OCI-LY3 (cell line): ENCODE data around the gene INPP5E.

Experiments
- H2AFZ ChIP-seq: fragments of 200-600, 300-600 bp; shearing (Covaris generic); 2 replicates; pipeline ENCODE4 v1.6.0; 2014; ENCODE audit warnings: antibody characterized with exemption, low read depth, low read length
- H3K27ac ChIP-seq: fragments of 200-600, 300-600 bp; sonication (generic); 2 replicates; pipeline ENCODE4 v1.5.1; 2014; ENCODE audit warnings: mild to moderate bottlenecking, low read length, moderate library complexity, mixed read lengths
- H3K27me3 ChIP-seq: fragments of 200-600, 300-600 bp; sonication (generic); 2 replicates; pipeline ENCODE4 v1.6.1; 2014; ENCODE audit warnings: low read depth, low read length, mixed read lengths
- H3K36me3 ChIP-seq: fragments of 200-600, 300-600 bp; sonication (generic); replicated peaks from 2 replicates; pipeline ENCODE3; 2014; ENCODE audit warnings: low read depth, low read length, mixed read lengths
- H3K4me1 ChIP-seq: fragments of 300-600, 200-600 bp; sonication (generic); 2 replicates; pipeline ENCODE4 v1.6.1; 2014; ENCODE audit warnings: low read length, mixed read lengths
- H3K4me2 ChIP-seq: fragments of 200-600, 300-600 bp; sonication (generic); 2 replicates; pipeline ENCODE4 v1.6.1; 2014; ENCODE audit warnings: low read length, mixed read lengths
- H3K4me3 ChIP-seq: fragments of 300-600, 200-600 bp; sonication (generic); 2 replicates; pipeline ENCODE4 v1.5.1; 2014; ENCODE audit warnings: antibody characterized with exemption, mild to moderate bottlenecking, low read length, moderate library complexity
- H3K79me2 ChIP-seq: fragments of 300-600, 200-600 bp; shearing (Covaris generic); 2 replicates; pipeline ENCODE4 v1.6.1; 2014; ENCODE audit warnings: mild to moderate bottlenecking, low read length, mixed read lengths
- H3K9ac ChIP-seq: fragments of 300-600, 200-600 bp; shearing (Covaris generic); 2 replicates; pipeline ENCODE4 v1.6.0; 2014; ENCODE audit warnings: mild to moderate bottlenecking, low read length, moderate library complexity
- H3K9me3 ChIP-seq: fragments of 200-600, 300-600 bp; shearing (Covaris generic); 2 replicates; pipeline ENCODE4 v1.6.1; 2014; ENCODE audit warnings: low read length, mixed read lengths; ENCODE audit not compliant: insufficient read depth
- H4K20me1 ChIP-seq: fragments of 200-600, 300-600 bp; sonication (generic); 2 replicates; pipeline ENCODE4 v1.6.1; 2016; ENCODE audit warnings: low read length, mixed read lengths; ENCODE audit not compliant: insufficient read depth
- EZH2phosphoT487 ChIP-seq: fragments of 200-600 bp; shearing (Covaris generic); IDR thresholded peaks from 2 replicates; pipeline ENCODE4 v1.6.1; 2018; ENCODE audit warnings: antibody characterized with exemption, mixed run types, low read depth
- TF ChIP-seq, protein P1 (sequence below): fragments of 200-600, 300-600 bp; sonication (generic); IDR thresholded peaks from 2 replicates; pipeline ENCODE4 v1.5.1; 2014; ENCODE audit warnings: antibody characterized with exemption, low read length, low read depth

INPP5E gene

DNA sequence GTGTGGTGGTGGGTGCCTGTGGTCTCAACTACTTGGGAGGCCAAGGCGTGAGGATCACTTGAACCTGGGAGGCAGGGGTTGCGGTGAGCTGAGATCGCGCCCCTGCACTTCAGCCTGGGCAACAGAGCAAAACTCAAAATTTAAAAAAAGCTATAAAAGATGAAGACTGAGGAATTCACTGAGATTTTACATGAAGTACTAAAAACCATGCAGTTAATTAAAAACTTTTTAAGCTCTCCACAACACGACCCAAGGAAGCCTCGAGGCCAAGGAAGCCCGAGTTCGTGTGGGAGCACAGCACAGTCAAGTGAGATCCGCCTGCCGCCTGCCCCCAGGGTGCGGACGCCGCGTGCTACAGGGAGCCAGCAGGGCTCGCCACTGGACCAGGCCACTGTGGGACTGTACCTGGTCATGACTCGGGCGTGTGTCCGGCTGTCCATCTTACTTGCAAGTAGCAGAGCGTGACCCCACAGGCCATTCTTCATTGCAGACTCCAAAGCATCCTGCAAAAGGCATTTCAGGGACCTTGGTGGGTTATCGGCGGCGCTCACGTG is 21.2 kb upstream of the INPP5E start:
- Histone ChIP-seq H3K9ac (no peak overlapping the region), H3K4me1 (no peaks in the 10 kb centered on the region), H4K20me1 (peaks cover 5% of the 10 kb centered on the region; the same call in 1 of the 2 replicates), H3K9me3 (no peaks in the 10 kb centered on the region), H3K4me3 (no peak overlapping the region), H3K27ac (no peak overlapping the region), H3K36me3 (peaks cover 68% of the 10 kb centered on the region), H3K4me2 (no peak overlapping the region), H3K27me3 (no peaks in the 10 kb centered on the region), H2AFZ (no peak overlapping the region), H3K79me2 (peaks cover 3% of the 10 kb centered on the region; the same call in 1 of the 2 replicates)
- TF ChIP-seq, protein P1, sequence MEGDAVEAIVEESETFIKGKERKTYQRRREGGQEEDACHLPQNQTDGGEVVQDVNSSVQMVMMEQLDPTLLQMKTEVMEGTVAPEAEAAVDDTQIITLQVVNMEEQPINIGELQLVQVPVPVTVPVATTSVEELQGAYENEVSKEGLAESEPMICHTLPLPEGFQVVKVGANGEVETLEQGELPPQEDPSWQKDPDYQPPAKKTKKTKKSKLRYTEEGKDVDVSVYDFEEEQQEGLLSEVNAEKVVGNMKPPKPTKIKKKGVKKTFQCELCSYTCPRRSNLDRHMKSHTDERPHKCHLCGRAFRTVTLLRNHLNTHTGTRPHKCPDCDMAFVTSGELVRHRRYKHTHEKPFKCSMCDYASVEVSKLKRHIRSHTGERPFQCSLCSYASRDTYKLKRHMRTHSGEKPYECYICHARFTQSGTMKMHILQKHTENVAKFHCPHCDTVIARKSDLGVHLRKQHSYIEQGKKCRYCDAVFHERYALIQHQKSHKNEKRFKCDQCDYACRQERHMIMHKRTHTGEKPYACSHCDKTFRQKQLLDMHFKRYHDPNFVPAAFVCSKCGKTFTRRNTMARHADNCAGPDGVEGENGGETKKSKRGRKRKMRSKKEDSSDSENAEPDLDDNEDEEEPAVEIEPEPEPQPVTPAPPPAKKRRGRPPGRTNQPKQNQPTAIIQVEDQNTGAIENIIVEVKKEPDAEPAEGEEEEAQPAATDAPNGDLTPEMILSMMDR = no peak
- TF ChIP-seq EZH2phosphoT487 = no peak

DNA sequence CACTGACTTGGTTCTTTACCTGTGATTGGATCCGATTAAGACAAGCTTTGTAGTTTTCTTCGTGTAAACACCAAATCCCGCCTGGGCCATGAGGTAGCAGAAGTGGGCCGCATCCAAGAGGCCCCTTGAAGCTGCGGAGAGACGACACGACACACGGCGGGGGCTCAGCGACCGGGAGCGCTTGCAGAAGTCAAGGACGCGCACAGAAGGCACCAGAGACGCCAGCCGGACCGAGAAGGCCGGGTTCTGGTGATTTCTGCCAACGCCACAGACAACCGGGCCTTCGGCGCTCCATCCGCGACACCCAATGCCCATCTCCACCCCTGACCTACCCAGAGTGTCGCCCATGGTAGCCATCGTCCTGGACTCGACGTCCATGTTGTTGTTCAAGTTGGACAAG is 19.8 kb upstream of the INPP5E start:
- TF ChIP-seq EZH2phosphoT487 = no peak
- TF ChIP-seq, protein P1 = no peak
- H3K27me3 ChIP-seq = no peaks in the 10 kb centered on the region
- H4K20me1 ChIP-seq = peaks cover 5% of the 10 kb centered on the region; the same call in 1 of the 2 replicates
- no peaks in the 10 kb centered on the region for H3K4me1 ChIP-seq
- H3K36me3 ChIP-seq = peaks cover 70% of the 10 kb centered on the region
- H3K9ac ChIP-seq = no peak overlapping the region
- no peak overlapping the region for H3K4me2 ChIP-seq
- H3K27ac ChIP-seq = no peak overlapping the region
- H3K79me2 ChIP-seq = peaks cover 3% of the 10 kb centered on the region; the same call in 1 of the 2 replicates
- H3K4me3 ChIP-seq = no peak overlapping the region
- no peak overlapping the region for H2AFZ ChIP-seq
- H3K9me3 ChIP-seq = no peaks in the 10 kb centered on the region

DNA sequence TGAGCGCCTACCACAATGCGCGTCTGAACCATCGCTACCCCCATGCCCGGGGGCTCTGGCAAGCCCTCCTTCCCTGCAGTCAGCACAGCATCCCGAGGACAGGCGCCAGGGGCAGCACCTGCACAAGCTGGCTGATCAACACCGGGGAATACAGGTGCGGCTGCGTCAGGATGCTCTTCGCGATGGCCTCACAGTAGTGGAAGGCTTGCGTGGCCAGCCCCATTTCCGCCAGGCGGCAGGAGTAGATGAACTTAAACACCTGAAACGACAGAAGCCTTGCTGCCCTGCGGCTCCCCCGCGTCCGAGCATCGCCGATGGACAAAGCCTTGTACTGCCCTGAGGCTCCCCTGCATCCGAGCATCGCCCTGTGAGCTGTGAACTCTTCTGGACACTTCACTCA is 17.7 kb upstream of the INPP5E start:
- no peaks in the 10 kb centered on the region for H3K27me3 ChIP-seq
- no peaks in the 10 kb centered on the region for H3K79me2 ChIP-seq
- H3K27ac ChIP-seq = no peak overlapping the region
- TF ChIP-seq, protein P1 = no peak
- no peak for TF ChIP-seq EZH2phosphoT487
- no peak overlapping the region for H2AFZ ChIP-seq
- H3K36me3 ChIP-seq = peaks cover 64% of the 10 kb centered on the region
- no peaks in the 10 kb centered on the region for H3K9me3 ChIP-seq
- H3K4me3 ChIP-seq = no peak overlapping the region
- no peak overlapping the region for H3K9ac ChIP-seq
- no peaks in the 10 kb centered on the region for H4K20me1 ChIP-seq
- no peak overlapping the region for H3K4me2 ChIP-seq
- H3K4me1 ChIP-seq = no peaks in the 10 kb centered on the region

DNA sequence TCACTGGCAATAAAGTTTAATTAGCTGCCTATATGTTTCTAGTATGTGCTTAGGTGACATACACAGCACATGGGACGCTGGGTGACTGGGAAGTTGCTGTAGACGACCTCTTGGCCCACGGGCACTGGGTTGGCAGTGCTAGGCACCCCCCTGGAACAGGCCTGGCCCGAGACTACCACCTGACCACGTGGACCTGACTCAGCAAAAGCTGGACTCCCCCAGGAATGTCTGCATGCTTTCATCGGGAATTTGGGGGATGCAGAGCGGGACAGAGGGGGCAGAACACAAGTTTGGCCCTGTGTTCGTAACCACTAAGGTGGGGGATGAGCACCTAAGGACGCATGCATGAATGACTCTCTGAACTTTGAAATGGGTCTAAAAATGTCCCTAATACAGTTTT is 16.6 kb upstream of the INPP5E start:
- Histone ChIP-seq H3K9me3 (no peaks in the 10 kb centered on the region), H3K4me3 (no peak overlapping the region), H3K9ac (no peak overlapping the region), H2AFZ (no peak overlapping the region), H3K27ac (no peak overlapping the region), H3K79me2 (no peaks in the 10 kb centered on the region), H3K4me1 (no peaks in the 10 kb centered on the region), H4K20me1 (no peaks in the 10 kb centered on the region), H3K36me3 (peaks cover 65% of the 10 kb centered on the region), H3K27me3 (no peaks in the 10 kb centered on the region), H3K4me2 (no peak overlapping the region)
- TF ChIP-seq, protein P1 = no peak
